PC-9 (cell line): ENCODE results near the gene PCDHB6.
"Not testable (repeated sequence)": the region's sequence is repeated elsewhere in the genome, so short reads cannot be mapped to it uniquely, and the experiment has no call there.

Experiments used
- EZH2 ChIP-seq: fragments of 200-600 bp; sonication (generic); IDR thresholded peaks from 2 replicates; pipeline ENCODE4 v1.8.0; 2017; ENCODE audit warnings: antibody characterized with exemption, low read depth
- TF ChIP-seq, protein P1 (sequence below): fragments of 200-600 bp; sonication (generic); conservative IDR thresholded peaks from 2 replicates; pipeline ENCODE4 v1.6.1; 2017; ENCODE audit warnings: mixed run types, antibody characterized with exemption, mild to moderate bottlenecking, moderate library complexity

DNA sequence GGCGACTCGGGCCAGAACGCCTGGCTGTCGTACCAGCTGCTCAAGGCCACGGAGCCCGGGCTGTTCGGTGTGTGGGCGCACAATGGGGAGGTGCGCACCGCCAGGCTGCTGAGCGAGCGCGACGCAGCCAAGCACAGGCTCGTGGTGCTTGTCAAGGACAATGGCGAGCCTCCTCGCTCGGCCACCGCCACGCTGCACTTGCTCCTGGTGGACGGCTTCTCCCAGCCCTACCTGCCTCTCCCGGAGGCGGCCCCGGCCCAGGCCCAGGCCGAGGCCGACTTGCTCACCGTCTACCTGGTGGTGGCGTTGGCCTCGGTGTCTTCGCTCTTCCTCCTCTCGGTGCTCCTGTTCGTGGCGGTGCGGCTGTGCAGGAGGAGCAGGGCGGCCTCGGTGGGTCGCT lies 44.5 kb downstream of the PCDHB6 start:
- TF ChIP-seq, protein P1, sequence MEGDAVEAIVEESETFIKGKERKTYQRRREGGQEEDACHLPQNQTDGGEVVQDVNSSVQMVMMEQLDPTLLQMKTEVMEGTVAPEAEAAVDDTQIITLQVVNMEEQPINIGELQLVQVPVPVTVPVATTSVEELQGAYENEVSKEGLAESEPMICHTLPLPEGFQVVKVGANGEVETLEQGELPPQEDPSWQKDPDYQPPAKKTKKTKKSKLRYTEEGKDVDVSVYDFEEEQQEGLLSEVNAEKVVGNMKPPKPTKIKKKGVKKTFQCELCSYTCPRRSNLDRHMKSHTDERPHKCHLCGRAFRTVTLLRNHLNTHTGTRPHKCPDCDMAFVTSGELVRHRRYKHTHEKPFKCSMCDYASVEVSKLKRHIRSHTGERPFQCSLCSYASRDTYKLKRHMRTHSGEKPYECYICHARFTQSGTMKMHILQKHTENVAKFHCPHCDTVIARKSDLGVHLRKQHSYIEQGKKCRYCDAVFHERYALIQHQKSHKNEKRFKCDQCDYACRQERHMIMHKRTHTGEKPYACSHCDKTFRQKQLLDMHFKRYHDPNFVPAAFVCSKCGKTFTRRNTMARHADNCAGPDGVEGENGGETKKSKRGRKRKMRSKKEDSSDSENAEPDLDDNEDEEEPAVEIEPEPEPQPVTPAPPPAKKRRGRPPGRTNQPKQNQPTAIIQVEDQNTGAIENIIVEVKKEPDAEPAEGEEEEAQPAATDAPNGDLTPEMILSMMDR: not testable (repeated sequence)
- not testable (repeated sequence) for TF ChIP-seq EZH2
